NCI-H2196 (cell line): ENCODE results near the gene CPSF4L.
A peak's percentile ranks its signal among the peaks of the same experiment; 100 is the strongest.
"Not testable (repeated sequence)": the region's sequence is repeated elsewhere in the genome, so short reads cannot be mapped to it uniquely, and the experiment has no call there.

Experiments
- DNase-seq: peaks from one replicate; lab custom pipeline; 2025; ENCODE audit not compliant: unreplicated experiment; lab: John Stamatoyannopoulos, UW

The CPSF4L gene, protein sequence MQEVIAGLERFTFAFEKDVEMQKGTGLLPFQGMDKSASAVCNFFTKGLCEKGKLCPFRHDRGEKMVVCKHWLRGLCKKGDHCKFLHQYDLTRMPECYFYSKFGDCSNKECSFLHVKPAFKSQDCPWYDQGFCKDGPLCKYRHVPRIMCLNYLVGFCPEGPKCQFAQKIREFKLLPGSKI

DNA sequence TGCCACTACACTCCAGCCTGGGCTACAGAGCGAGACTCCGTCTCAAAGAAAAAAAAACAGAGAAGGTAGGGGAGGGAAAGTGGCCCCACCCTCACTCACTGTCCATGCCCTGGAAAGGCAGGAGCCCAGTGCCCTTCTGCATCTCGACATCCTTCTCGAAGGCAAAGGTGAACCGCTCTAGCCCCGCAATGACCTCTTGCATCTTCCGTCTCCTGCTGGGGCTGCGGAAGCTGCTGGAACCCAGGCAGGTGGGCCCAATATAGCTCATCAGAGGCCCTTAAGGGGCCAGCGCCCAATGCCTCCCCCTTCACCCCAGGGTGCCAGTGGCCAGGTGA, at the start of gene CPSF4L:
Gene CPSF4L (minus strand): TSS at position 264 of the 335 bp plus-strand sequence. CDS start 62 bp downstream, at position 202.
- DNase-seq: no peak

DNA sequence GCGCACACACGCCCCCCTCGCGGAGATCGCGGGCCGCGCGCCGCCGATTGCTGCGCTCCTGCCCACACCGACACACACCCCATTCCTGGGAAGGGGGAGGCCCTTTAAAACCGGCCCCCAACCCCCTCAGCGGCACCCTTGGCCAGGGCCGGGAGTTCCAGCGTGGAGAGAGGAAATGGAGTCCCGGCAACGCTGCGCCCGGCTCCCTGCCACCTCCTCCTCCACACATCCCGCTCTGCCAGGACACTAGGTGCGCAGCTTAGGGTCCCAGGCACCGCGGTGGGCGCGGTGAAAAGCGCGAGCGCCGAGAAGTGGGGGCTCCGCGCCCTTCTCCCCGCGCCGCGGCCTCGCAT, 49.7 kb upstream of the CPSF4L start:
- DNase-seq: no peak

DNA sequence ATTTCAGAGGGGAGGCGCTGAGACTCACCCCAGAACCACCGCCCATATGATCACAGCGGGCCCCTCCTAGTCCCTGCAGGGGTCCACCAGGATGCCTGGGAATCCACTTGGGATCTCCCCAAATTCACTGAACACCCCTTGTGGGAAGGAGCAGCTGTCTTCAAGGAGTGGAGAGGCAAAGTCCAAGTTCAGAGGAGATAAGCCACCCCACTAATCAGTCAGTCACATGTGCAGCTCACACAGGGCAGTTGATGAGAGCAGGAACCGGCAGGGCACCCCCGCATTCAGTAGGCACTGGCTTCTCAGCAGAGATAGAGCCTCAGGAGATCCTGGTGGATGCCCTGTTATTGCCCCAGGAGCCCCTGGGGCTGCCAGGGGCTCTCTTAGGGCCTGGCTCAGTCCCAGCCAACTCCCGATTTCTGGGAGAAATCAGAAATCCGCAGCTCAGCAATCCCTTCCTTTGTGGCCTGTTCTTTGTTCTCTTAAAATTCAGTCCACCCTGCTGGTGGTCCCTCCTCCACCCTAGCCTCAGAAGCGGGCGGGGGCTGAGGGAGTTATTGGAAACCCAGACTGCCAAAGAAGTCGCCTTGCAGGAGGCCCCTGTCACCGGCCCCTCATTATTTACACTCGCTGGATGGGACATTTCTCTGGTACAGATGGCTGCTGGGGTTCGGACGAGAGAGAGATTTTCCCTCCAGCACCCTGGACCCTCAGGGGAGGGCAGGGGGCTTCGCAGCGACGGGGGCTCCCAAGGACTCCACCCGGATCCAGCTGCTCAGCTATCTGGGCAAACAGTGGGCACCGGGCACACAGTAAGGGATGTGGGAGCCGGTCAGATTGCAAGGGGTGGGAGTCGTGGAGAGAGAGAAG, 48.3 kb upstream of the CPSF4L start:
- no peak for DNase-seq

DNA sequence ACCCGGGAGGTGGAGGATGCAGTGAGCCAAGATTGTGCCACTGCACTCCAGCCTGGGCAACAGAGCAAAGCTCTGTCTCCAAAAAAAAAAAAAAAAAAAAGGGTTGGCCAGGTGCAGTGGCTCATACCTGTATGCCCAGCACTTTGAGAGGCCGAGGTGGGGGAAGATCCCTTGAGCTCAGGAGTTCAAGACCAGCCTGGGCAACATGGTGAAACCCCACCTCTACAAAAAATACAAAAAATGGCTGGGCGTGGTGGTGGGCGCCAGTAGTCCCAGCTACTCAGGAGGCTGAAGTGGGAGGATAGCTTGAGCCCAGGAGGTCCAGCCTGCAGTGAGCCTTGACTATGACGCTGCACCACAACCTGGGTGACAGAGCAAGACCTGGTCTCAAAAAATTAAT, 47.3 kb upstream of the CPSF4L start:
- not testable (repeated sequence) for DNase-seq

DNA sequence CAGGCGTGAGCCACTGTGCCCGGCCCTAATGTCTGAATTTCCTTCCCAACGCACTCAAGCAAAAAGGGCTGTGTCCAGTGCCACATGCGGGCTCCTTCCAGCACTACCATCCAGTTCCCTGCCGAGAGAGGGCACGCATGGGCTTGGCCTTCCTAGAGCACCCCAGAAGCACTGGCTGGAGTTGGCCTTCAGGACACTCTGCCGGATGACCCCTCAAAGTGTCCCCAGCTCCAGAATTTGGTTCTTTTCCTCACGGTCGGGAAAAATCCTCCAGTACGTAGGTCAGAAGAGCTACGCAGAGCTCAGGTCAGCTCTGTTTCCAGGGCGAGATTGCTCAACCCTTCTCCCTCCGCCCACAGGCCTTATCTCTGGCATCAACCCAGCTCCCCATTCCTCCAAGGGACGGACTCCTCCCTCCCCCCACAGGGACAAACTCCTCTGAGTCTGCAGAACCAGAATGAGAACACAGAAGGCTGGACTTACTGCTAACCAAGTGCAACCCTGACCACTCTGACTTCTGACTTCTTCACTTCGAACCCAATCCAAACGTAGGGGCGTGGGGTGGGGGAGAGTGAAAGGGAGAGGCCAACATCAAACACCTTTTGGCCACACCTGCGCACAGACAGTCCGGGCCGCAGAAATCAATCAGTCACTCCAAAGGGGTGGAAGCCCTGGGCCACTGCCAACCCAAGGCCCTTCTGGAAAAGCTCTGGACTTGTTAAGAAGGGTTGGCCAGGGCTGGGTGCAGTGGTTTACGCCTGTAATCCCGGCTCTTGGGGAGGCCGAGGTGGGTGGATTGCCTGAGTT, 46.5 kb upstream of the CPSF4L start:
- DNase-seq: peak; percentile 85

DNA sequence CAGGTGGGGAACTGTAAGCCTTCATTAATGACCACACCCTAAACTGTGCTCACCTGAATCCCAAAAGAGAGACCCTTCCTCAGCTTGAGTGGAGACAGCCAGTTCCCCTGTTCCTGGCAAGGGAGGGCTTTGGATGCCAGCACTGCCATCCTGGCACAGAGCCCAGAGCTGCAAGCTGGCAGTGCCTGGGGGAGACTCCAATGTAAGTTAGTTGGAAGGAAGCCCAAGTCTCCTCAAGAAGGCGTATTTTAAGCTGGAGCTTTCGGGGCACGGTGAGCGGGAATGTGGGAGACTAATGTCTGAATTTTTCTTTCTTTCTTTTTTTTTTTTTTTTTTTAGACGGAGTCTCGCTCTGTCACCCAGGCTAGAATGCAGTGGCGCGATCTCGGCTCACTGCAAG, 45.5 kb upstream of the CPSF4L start:
- DNase-seq: peak; percentile 57

DNA sequence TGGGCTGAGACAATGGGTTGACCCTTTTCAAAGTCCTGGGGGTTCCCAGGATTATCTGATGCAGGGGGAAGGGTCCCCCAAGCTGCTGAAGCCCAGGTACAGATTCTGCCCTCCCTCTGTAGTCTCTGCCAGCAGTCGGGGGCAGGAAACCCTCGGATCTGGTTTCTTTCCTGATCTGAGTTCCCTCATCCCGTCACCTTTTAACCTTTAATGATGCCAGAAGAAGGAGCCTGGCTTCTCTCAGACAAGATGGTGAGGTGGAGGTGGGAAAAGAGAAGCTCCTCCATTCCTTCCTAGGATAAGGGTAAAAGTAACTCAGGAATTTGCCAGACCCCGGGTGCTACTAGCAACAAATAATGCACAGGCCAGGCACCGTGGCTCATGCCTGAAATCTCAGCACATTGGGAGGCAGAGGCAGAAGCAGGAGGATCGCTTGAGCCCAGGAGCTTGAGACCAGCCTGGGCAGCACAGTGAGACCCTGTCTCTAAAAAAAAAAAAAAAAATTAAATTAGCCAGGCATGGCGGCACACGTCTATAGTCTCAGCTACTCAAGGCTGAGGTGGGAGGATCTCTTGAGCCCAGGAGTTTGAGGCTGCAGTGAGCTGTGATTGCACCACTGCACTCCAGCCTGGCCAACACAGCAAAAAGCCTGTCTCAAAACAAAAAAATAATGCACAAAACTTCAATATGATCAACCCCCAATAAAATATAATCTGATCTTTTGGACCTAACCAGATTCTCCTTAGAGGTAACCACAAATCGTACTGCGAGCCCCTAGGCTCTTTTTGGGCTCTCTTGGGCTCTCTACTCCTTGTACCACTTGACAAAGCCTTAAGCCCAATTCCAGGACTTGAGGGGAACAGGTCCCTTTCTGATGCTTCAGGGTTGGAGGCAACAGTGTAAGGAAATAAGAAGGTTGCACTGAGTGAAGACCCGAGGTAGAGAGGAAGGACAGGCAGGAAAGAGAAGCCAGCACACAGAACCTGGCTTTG, 44.5 kb upstream of the CPSF4L start:
- no peak for DNase-seq

DNA sequence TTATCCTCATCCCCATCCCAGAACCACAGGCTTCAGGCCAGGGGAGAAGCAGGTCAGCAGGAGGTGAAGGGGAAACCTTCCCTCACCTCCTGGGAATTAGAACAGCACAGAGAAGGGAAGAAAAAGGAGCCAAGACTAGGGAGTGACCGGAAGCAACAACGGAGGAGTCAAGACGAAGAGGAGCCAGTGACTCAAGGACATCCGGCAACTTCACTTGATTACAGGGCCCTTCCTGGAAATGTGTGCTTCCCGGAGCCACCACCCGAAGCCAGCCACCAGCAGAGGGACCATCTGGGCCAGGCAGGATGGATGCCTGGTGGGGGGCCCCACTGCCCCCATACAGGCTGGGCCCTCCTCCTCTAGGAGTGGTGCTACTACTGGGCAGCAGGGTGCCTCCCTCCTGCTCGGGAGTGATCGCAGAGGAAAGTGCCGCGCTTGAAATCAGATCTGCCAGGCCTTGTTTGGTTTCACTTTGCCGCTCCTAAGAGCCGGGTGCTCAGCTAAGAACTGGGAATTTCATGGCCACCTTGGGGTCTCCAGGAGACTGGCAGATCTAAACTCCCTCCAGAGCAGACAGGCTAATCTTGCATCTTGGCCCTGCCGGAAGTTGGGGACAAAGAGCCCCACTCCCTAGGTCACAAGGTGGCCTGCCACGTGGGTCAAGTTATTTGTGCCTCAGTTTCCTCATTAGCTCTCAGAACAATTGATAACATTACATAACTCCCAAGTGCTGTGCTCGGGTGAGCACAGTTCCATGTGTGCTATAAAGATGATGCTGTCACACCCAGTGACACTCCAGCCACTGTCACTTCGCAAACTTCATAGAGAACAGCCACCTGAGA, 43.5 kb upstream of the CPSF4L start:
- peak; percentile 57 for DNase-seq

DNA sequence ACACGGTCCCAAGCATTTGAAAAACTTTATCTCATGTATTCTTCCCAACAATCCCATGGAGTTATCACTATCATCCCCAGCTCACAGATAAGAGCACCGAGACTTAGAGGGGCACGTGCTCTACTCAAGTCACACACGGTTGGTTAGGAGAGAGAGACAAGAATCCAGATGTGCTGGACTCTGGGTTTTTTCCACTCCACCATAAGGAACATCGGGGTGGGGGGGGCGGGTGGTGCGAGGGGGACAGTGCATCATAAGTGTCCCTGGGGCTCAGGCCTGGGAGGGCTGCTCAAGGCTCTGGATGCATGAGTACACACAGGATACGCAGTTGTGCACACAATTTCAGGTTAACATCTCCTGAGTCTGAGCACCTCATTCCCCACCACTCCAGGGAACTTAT, 42.8 kb upstream of the CPSF4L start:
- DNase-seq: no peak

DNA sequence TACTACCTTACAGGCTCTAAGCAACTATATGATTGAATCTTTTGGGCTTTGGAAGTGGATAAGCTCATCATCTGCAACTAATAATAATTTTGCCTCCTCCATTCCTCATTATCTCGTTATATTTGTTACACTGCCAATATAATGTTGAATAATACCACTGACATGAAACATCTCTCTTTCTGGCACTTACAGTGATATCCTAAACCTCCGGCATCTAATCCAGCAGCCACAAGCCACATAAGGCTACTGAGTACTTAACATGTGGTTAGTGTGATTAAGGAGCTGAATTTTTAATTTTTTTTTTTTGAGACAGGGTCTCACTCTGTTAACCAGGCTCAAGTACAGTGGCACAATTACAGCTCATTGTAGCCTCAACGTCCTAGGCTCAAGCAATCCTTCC, 40.5 kb upstream of the CPSF4L start:
- no peak for DNase-seq

DNA sequence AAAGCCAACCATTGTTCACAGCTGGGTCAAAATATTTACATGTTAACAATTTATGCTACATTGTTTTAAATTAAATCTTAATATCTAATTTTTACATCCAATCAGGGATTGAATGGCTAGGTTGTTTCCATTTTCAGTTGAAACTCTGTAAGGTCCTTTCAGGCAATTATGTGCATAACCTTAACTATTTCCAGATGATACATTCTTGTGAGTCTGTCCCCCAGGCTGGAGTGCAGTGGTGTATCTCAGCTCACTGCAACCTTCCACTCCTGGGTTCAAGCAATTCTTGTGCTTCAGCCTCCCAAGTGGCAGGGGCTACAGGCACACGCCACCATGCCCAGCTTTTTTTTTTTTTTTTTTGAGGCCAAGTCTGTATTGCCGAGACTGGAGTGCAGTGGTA, 39.7 kb upstream of the CPSF4L start:
- no peak for DNase-seq

DNA sequence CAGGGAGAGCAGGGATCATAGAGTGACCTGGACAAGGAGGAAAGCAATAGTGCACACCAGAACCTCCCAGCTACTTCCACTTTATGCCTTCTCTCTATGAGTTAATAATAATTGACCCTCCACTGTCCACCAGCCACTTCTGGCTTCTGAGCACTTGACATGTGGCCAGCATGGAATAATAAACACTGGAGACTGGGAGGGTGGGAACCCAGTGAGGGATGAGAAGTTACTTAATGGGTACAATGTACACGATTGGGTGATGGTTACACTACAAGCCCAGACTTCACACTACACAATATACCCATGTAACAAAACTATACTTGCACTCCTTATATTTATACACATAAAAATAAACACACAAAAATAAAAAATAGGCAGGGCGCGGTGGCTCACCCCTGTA, 38.7 kb upstream of the CPSF4L start:
- no peak for DNase-seq

DNA sequence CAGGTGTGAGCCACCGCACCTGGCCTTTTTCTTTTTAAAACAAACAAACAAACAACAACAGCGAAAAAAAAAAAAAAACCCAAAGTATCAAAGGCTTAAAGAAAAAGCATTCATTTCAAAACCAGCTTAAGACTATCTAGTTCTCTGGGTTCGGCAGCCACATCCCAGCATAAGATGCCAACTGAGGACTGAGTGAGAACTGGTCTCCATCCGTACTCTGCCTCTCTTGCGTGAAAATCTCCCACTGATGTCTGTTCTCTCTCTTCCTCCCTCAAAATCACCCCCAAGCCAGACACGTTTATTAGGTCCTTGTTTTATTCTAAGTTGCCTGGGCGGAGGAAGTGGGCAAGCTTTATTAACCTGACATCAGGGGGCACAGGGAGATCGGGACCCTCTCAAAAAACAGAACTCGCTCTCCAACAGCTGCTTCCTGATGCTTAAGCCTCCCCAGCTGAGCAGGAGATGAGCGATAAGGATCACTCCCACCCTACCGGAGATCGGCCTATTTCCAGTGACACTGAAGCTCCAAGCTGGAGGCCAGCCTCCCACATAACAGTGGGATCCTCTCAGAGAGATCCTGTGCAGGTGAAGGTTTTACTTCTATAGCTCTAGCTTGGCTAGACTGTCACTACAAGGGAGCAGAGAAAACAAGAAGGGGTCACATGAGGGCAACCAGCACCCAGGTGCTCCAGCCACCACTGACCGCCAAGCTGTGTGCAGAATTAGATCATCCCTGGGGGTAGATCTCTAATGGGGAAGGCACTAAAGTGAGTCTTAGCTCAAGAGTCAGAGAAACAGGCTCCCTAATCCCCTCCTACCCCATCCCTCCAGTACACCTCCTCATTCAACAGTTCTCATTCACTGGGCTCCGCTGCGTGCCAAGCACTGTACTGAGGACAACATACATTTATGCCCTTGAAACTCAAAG, 36.5 kb upstream of the CPSF4L start:
- DNase-seq: no peak

DNA sequence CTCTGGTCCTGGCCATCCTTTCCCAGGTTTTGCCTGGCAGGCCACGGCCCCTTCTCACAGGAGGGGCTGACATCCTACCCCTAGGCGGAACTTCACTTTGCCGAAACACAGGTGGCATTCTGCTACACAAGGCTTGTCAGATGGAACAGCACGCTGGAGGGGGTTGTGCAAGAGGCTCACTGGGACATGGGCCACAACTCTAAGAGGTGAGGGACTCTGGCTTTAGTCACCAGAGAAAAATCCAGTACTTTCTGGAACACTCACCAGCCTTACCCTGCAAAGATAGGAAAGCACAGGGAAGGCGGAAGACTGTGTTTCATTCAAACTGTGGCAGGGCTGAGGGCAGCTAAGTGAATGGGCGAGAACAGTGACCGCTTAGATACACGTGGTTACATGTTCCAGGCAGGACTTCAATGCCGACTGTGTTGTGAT, 31.8 kb upstream of the CPSF4L start:
- DNase-seq: no peak

DNA sequence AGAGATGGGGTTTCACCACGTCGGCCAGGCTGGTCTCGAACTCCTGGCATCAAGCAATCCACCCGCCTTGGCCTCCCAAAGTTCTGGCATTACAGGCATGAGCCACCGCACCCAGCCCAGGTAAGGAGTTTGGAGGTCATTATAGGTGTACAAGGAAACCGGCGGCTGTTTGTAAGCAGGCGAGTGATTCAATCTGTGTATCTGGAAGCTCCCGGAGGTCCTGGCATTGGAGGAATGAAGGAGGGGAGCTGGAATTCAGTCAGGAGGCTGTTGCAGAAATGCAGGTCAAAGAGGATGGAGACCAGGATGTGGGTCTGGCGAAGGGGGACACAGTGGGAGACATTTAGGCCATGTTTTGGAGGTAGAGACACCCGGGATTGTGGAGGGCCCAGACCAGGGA, 31.4 kb upstream of the CPSF4L start:
- DNase-seq: no peak

DNA sequence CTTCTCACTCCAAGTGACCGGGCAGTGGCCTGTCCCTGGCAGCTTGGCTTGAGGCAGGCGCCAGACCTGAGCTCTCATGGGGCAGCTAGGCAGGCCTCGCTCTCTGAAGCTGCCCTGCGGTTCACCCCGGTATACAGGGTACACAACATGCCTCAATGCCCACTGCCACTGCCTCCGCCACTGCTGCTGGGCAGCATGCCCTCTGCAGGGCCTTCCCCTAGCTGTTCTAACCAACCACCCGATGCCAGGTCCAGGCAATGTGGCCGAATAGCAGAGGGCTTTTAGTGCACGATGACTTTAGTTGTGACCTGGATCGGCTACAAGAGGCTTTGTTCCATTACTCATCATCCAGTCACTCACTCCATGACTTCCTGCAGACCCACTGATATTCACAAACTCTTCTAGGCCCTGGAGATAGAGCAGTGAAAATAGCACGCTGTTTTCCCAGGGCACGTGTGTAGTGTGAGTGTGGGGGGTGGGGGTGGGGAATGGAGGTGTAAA, 30.4 kb upstream of the CPSF4L start:
- DNase-seq: no peak

DNA sequence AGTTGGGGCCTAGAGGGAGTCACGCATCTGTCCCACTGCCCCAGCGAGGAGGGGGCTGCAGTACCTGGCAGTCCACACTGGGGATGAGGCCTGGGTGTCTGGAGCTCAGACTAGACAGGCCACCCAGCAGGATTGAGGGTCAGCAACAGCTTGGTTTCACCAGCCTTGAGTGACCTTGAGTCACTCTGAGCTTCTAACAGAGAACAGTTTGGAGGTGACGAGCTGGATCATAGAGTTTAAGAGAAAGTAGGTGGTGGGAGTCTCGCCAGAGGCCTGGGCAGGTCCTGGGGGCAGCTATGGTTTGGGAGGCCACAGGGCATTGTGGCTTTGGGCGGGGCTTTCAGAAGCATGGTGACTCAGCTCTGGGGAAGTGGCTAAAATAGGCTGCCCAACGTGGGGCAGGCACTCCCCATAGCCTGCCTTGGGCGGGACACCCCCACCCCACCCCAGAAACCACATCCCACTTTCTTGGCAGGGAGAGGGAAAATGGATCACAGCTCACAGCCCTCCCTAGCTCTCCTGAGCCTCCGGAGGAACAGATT, 29.7 kb upstream of the CPSF4L start:
- DNase-seq: no peak
